Keratinocyte (primary cell): ENCODE data around the gene IL1RAP. TPM values are rescaled to one million over a fixed set of nuclear protein-coding genes. Genes with fewer than 3 reads are reported as not detected.

Experiments used
- DNase-seq: peaks from one replicate; pipeline ENCODE4 v3.0.0-alpha.2; 2011; ENCODE audit warnings: low read depth, missing footprints, low spot score
- FAIRE-seq: peaks from 2 replicates; lab custom pipeline; 2011; peaks lifted over from hg19 to GRCh38; lab: Jason Lieb, UNC
- H2AFZ ChIP-seq: 2 replicates; pipeline ENCODE4 v1.6.0; 2012; ENCODE audit warnings: low read length, control low read depth, inconsistent platforms; ENCODE audit not compliant: control insufficient read depth
- H3K27ac ChIP-seq: 2 replicates; pipeline ENCODE4 v1.5.1; 2011; ENCODE audit warnings: low read length; ENCODE audit not compliant: control insufficient read depth, insufficient read depth
- H3K27me3 ChIP-seq: 3 replicates; pipeline ENCODE4 v1.6.0; 2011; ENCODE audit warnings: low read length; ENCODE audit not compliant: control insufficient read depth, insufficient read depth; ENCODE audit errors: extremely low read depth
- H3K36me3 ChIP-seq, 2 experiments: 2 replicates in 1 of 2; 3 replicates in 1 of 2; pipeline ENCODE4 v1.5.1; 2011; ENCODE audit warnings: low read length in 2 of 2, mild to moderate bottlenecking in 1 of 2; ENCODE audit not compliant: control insufficient read depth in 2 of 2, insufficient read depth in 2 of 2; ENCODE audit errors: extremely low read depth in 1 of 2
- H3K4me1 ChIP-seq: 3 replicates; pipeline ENCODE4 v1.5.1; 2011; ENCODE audit warnings: low read length; ENCODE audit not compliant: control insufficient read depth, insufficient read depth; ENCODE audit errors: extremely low read depth
- H3K4me2 ChIP-seq: 3 replicates; pipeline ENCODE4 v1.6.0; 2011; ENCODE audit warnings: low read depth, low read length; ENCODE audit not compliant: control insufficient read depth, insufficient read depth; ENCODE audit errors: extremely low read depth
- H3K4me3 ChIP-seq, 3 experiments: fragments of 200-600 bp in 1 of 3; sonication (generic) in 1 of 3; 2 replicates in 2 of 3; 3 replicates in 1 of 3; pipeline ENCODE4 v1.5.1; 2011 to 2016; ENCODE audit warnings: low read length in 3 of 3, mild to moderate bottlenecking in 3 of 3, control low read depth in 2 of 3, inconsistent platforms in 1 of 3, low read depth in 1 of 3, mixed read lengths in 1 of 3, mixed run types in 1 of 3, moderate library complexity in 1 of 3; ENCODE audit not compliant: control insufficient read depth in 2 of 3, insufficient read depth in 2 of 3; ENCODE audit errors: extremely low read depth in 1 of 3
- H3K79me2 ChIP-seq: 2 replicates; pipeline ENCODE4 v1.6.0; 2012; ENCODE audit warnings: low read length; ENCODE audit not compliant: control insufficient read depth, insufficient read depth
- H3K9ac ChIP-seq: 3 replicates; pipeline ENCODE4 v1.6.0; 2011; ENCODE audit warnings: low read length; ENCODE audit not compliant: control insufficient read depth, insufficient read depth; ENCODE audit errors: extremely low read depth
- H3K9me1 ChIP-seq: 3 replicates; pipeline ENCODE4 v1.6.0; 2011; ENCODE audit warnings: low read length; ENCODE audit not compliant: control insufficient read depth, insufficient read depth; ENCODE audit errors: extremely low read depth
- H3K9me3 ChIP-seq: 2 replicates; pipeline ENCODE4 v1.5.1; 2012; ENCODE audit warnings: low read depth, low read length; ENCODE audit not compliant: control insufficient read depth
- H4K20me1 ChIP-seq: 3 replicates; pipeline ENCODE4 v1.6.0; 2011; ENCODE audit warnings: low read length; ENCODE audit not compliant: control insufficient read depth, insufficient read depth; ENCODE audit errors: extremely low read depth
- EZH2 ChIP-seq: IDR thresholded peaks from one replicate; pipeline ENCODE4 v1.6.1; 2012; ENCODE audit warnings: inconsistent platforms, mild to moderate bottlenecking, low read length, moderate library complexity
- dilution Hi-C: fragments of 300-500 bp; cut with MboI; formaldehyde crosslinking; loops from one replicate; pipeline ENCODE4 v1.7.0; 2020; ENCODE audit warnings: low sequenced_read_pairs; ENCODE audit not compliant: extremely low pct_ligation_motif_present
- polyA plus RNA-seq, 5 experiments: library from polyadenylated mRNA; depleted of rRNA in 3 of 5; stranded (reverse) in 3 of 5; stranded (forward) in 1 of 5; unstranded in 1 of 5; fragments of >200 nt; gene quantifications; 1 replicate in 1 of 5; 2 replicates in 3 of 5; 3 replicates in 1 of 5; pipeline versions ENCODE4 v1.2.1 to v1.2.3, GENCODE V29; 2011 to 2012; ENCODE audit warnings: missing spikeins in 2 of 5, low read depth in 1 of 5, low replicate concordance in 1 of 5
- TF ChIP-seq, protein P1 (sequence below), 3 experiments: IDR thresholded peaks in 1 of 3; conservative IDR thresholded peaks in 1 of 3; optimal IDR thresholded peaks in 1 of 3; 2 replicates in 2 of 3; 3 replicates in 1 of 3; pipeline versions ENCODE3 to v1.5.1; 2011; ENCODE audit warnings: low read length in 3 of 3, mild to moderate bottlenecking in 3 of 3, moderate library complexity in 2 of 3, control low read depth in 1 of 3, inconsistent platforms in 1 of 3; ENCODE audit not compliant: insufficient read depth in 2 of 3; ENCODE audit errors: extremely low read depth in 1 of 3

The IL1RAP gene
- polyA plus RNA-seq, 1 donor (not counting 4 experiments of a cell fraction or from before 2014, with no cell fraction given): 69.7 TPM

DNA sequence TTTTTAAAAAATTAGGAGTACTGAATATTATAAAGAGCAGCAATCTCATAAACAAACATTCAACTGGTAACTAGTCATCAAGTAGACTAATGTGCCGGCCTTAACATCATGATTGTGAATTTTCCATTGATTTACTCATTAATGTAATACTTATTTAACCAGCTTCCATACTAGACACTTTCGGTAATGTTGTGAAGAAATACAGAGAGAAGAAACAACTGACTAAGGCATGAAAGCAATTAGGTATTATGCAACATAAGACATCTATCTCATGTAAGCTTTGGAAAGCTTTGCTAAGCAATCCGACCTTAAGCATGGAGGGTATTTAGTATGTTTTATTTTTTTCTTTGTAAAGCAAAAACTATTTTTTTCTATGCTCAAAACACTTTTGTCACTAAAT lies 108.0 kb downstream of the IL1RAP start:
- Histone ChIP-seq H3K4me3 (no peak overlapping the region), H3K9ac (no peak overlapping the region), H4K20me1 (no peaks in the 10 kb centered on the region), H3K79me2 (no peaks in the 10 kb centered on the region), H3K36me3 (peaks cover 12 to 22% of the 10 kb centered on the region in 2 experiments), H3K4me2 (no peak overlapping the region), H3K27ac (no peak overlapping the region), H3K27me3 (no peaks in the 10 kb centered on the region), H3K9me3 (no peaks in the 10 kb centered on the region), H3K4me1 (no peaks in the 10 kb centered on the region), H2AFZ (no peak overlapping the region), H3K9me1 (no peaks in the 10 kb centered on the region)
- dilution Hi-C loops: no loop called here
- FAIRE-seq (no peak), DNase-seq (no peak)
- no peak for TF ChIP-seq EZH2
- TF ChIP-seq, protein P1, sequence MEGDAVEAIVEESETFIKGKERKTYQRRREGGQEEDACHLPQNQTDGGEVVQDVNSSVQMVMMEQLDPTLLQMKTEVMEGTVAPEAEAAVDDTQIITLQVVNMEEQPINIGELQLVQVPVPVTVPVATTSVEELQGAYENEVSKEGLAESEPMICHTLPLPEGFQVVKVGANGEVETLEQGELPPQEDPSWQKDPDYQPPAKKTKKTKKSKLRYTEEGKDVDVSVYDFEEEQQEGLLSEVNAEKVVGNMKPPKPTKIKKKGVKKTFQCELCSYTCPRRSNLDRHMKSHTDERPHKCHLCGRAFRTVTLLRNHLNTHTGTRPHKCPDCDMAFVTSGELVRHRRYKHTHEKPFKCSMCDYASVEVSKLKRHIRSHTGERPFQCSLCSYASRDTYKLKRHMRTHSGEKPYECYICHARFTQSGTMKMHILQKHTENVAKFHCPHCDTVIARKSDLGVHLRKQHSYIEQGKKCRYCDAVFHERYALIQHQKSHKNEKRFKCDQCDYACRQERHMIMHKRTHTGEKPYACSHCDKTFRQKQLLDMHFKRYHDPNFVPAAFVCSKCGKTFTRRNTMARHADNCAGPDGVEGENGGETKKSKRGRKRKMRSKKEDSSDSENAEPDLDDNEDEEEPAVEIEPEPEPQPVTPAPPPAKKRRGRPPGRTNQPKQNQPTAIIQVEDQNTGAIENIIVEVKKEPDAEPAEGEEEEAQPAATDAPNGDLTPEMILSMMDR (optimal IDR thresholded peaks at IDR 0.05 in 1 of 3, IDR thresholded peaks at IDR 0.05 in 1 of 3, conservative IDR thresholded peaks at IDR 0.05 in 1 of 3; ENCODE audit: extremely low read depth in 1 of 3, insufficient read depth in 2 of 3, low read length in 3 of 3): no peak

DNA sequence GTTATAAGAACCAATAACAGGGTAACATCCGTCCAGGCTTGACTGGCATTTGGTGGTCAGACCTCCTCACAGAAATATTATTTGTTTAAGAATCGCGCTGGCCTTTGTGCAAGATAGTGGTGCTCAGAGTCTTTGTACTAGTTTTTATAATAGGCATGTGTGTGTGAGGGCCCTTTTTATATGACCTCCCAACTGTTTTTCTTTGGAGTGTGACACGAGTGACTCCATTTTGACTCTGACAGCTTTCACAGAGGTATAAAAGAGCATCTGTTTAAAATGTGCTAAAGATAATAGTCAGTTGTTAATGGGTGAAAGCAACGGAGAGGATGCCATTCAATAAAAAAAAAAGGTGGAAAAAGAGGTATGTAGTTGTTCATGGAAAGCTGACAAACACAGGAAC lies 110.4 kb downstream of the IL1RAP start:
- Histone ChIP-seq H3K9ac (no peak overlapping the region), H3K4me3 (no peak overlapping the region), H3K79me2 (no peaks in the 10 kb centered on the region), H3K36me3 (peaks cover 19 to 29% of the 10 kb centered on the region in 2 experiments), H3K9me3 (no peaks in the 10 kb centered on the region), H3K27ac (no peak overlapping the region), H3K27me3 (no peaks in the 10 kb centered on the region), H3K4me1 (no peaks in the 10 kb centered on the region), H4K20me1 (no peaks in the 10 kb centered on the region), H3K9me1 (no peaks in the 10 kb centered on the region), H3K4me2 (no peak overlapping the region), H2AFZ (no peak overlapping the region)
- FAIRE-seq (no peak), DNase-seq (no peak)
- dilution Hi-C loops: no loop called here
- TF ChIP-seq, protein P1 (optimal IDR thresholded peaks at IDR 0.05 in 1 of 3, IDR thresholded peaks at IDR 0.05 in 1 of 3, conservative IDR thresholded peaks at IDR 0.05 in 1 of 3; ENCODE audit: extremely low read depth in 1 of 3, insufficient read depth in 2 of 3, low read length in 3 of 3): no peak
- no peak for TF ChIP-seq EZH2
